SU-DHL-6 (cell line): ENCODE results near the gene EPHA4.

ENCODE experiments used
- H2AFZ ChIP-seq: fragments of 200-600 bp; sonication (generic); 2 replicates; pipeline ENCODE4 v1.6.1; 2014; ENCODE audit warnings: low read depth, mild to moderate bottlenecking, moderate library complexity, mixed read lengths, antibody characterized with exemption, low read length; ENCODE audit not compliant: severe bottlenecking
- H3F3A ChIP-seq: fragments of 200-600 bp; shearing (Covaris generic); 2 replicates; pipeline ENCODE4 v1.6.0; 2016; ENCODE audit warnings: antibody characterized with exemption, mild to moderate bottlenecking; ENCODE audit not compliant: insufficient read depth
- H3K27ac ChIP-seq: fragments of 200-600 bp; sonication (generic); 2 replicates; pipeline ENCODE4 v1.5.1; 2016; ENCODE audit warnings: low read depth, mild to moderate bottlenecking, low read length, moderate library complexity, mixed read lengths
- H3K27me3 ChIP-seq: fragments of 200-600 bp; sonication (generic), shearing (Covaris generic); 2 replicates; pipeline ENCODE4 v1.6.0; 2014; ENCODE audit warnings: mild to moderate bottlenecking, low read length
- H3K36me3 ChIP-seq: fragments of 200-600 bp; sonication (generic); 2 replicates; pipeline ENCODE4 v1.6.1; 2014; ENCODE audit warnings: mild to moderate bottlenecking, low read length, mixed read lengths
- H3K4me2 ChIP-seq: fragments of 300-600, 200-600 bp; shearing (Covaris generic), sonication (generic); 2 replicates; pipeline ENCODE4 v1.6.0; 2014; ENCODE audit warnings: low read length, low read depth, mild to moderate bottlenecking; ENCODE audit not compliant: poor library complexity, severe bottlenecking
- H3K4me3 ChIP-seq: fragments of 200-600 bp; sonication (generic); 2 replicates; pipeline ENCODE4 v1.5.1; 2014; ENCODE audit warnings: antibody characterized with exemption, low read length, mild to moderate bottlenecking, mixed read lengths; ENCODE audit not compliant: insufficient read depth, poor library complexity, severe bottlenecking
- H3K79me2 ChIP-seq: fragments of 200-600 bp; sonication (generic); 2 replicates; pipeline ENCODE4 v1.6.1; 2014; ENCODE audit warnings: mild to moderate bottlenecking, low read length, moderate library complexity; ENCODE audit not compliant: insufficient read depth
- H3K9ac ChIP-seq: fragments of 200-600 bp; sonication (generic); 2 replicates; pipeline ENCODE4 v1.7.0; 2014; ENCODE audit warnings: mild to moderate bottlenecking, low read length
- H3K9me2 ChIP-seq: fragments of 200-600 bp; sonication (generic); replicated peaks from 2 replicates; pipeline ENCODE4 v1.6.1; 2014; ENCODE audit warnings: low read length; ENCODE audit not compliant: insufficient read depth
- H3K9me3 ChIP-seq: fragments of 200-600 bp; sonication (generic); 2 replicates; pipeline ENCODE4 v1.6.1; 2014; ENCODE audit warnings: low read length, mixed read lengths; ENCODE audit not compliant: insufficient read depth
- H4K20me1 ChIP-seq: fragments of 200-600 bp; sonication (generic); 2 replicates; pipeline ENCODE4 v1.6.1; 2014; ENCODE audit warnings: low read depth, mild to moderate bottlenecking, antibody characterized with exemption, low read length, moderate library complexity, mixed read lengths
- CTCF ChIP-seq: fragments of 200-600 bp; sonication (generic); IDR thresholded peaks from one replicate; pipeline ENCODE4 v1.5.1; 2017; ENCODE audit warnings: antibody characterized with exemption, mild to moderate bottlenecking, low read length, moderate library complexity; ENCODE audit not compliant: insufficient read depth, poor library complexity, severe bottlenecking
- EZH2phosphoT487 ChIP-seq: fragments of 200-600 bp; sonication (generic), shearing (Covaris generic); conservative IDR thresholded peaks from 2 replicates; pipeline ENCODE4 v1.6.1; 2018; ENCODE audit warnings: mild to moderate bottlenecking, antibody characterized with exemption, low read length, moderate library complexity, mixed read lengths

Gene EPHA4

GRCh38 chr2:221372159-221372884, 199.8 kb downstream of the EPHA4 start:
- H3K9me2 ChIP-seq: no peaks in the 10 kb centered on the region
- H3K4me3 ChIP-seq: no peak overlapping the region
- H3F3A ChIP-seq: no peaks in the 10 kb centered on the region
- no peak overlapping the region for H3K27ac ChIP-seq
- no peaks in the 10 kb centered on the region for H3K36me3 ChIP-seq
- H4K20me1 ChIP-seq: no peaks in the 10 kb centered on the region
- H3K79me2 ChIP-seq: no peaks in the 10 kb centered on the region
- no peaks in the 10 kb centered on the region for H3K27me3 ChIP-seq
- no peak overlapping the region for H2AFZ ChIP-seq
- H3K4me2 ChIP-seq: no peak overlapping the region
- no peak overlapping the region for H3K9ac ChIP-seq
- H3K9me3 ChIP-seq: no peaks in the 10 kb centered on the region
- TF ChIP-seq EZH2phosphoT487 (no peak), CTCF (no peak)

- H3K9ac ChIP-seq: no peak overlapping the region
- no peaks in the 10 kb centered on the region for H3K9me3 ChIP-seq
- no peak overlapping the region for H3K4me3 ChIP-seq
- TF ChIP-seq EZH2phosphoT487 (no peak), CTCF (no peak)
- no peaks in the 10 kb centered on the region for H3K36me3 ChIP-seq
- H4K20me1 ChIP-seq: no peaks in the 10 kb centered on the region
- H3K4me2 ChIP-seq: no peak overlapping the region
- H3K27ac ChIP-seq: no peak overlapping the region
- H3F3A ChIP-seq: no peaks in the 10 kb centered on the region
- H3K79me2 ChIP-seq: no peaks in the 10 kb centered on the region
- H3K27me3 ChIP-seq: no peaks in the 10 kb centered on the region
- H2AFZ ChIP-seq: no peak overlapping the region
- no peaks in the 10 kb centered on the region for H3K9me2 ChIP-seq
Observed at GRCh38 chr2:221371347-221371746, 200.8 kb downstream of the EPHA4 start.

- H3K9ac ChIP-seq: no peak overlapping the region
- H3K36me3 ChIP-seq: no peaks in the 10 kb centered on the region
- no peak overlapping the region for H3K27ac ChIP-seq
- no peak overlapping the region for H3K4me3 ChIP-seq
- no peak for TF ChIP-seq EZH2phosphoT487
- no peak for TF ChIP-seq CTCF
- H3K9me2 ChIP-seq: no peaks in the 10 kb centered on the region
- no peaks in the 10 kb centered on the region for H3K27me3 ChIP-seq
- no peaks in the 10 kb centered on the region for H3K9me3 ChIP-seq
- no peaks in the 10 kb centered on the region for H3F3A ChIP-seq
- H4K20me1 ChIP-seq: no peaks in the 10 kb centered on the region
- no peak overlapping the region for H2AFZ ChIP-seq
- H3K79me2 ChIP-seq: no peaks in the 10 kb centered on the region
- H3K4me2 ChIP-seq: no peak overlapping the region
Observed at GRCh38 chr2:221370857-221371211, 201.3 kb downstream of the EPHA4 start.
